ENCODE data around the gene ABR.

DNA sequence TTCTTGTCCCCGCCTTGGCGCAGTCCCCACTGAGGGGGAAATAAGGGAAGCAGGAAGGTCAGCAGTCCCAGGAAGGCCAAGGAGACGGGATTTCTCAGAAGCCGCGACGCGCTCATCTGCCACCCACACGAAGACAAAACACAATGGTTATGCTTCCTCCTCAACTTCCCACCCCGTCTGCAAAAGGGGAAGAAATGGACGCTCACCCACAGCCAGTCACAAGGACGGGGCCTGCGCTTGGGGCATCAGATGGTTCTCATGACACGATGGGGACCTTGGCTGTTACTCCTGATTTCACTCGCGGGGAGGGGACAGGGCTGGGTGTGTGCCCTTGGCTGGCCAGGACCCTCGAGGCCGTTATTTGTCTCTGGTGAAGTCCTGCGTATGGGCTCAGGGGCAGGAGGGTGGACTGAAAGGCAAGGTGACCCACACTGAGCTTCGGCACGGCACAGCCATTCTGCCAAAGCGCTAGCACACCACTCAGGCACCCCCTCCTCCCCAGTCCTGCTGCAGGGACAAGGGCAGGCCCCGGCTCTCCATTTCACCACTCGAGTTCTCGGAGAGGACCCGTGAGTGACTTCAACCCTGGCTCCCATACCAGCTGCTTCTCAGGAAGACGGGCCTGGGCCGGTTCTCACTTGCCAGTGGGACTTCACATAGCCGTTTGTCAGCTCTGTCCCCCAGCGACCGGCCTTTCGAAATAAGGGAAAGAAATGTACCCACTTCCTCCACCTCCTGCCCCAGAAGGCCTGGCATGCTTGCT is 84.5 kb downstream of the ABR start:
- TF ChIP-seq, protein P1, sequence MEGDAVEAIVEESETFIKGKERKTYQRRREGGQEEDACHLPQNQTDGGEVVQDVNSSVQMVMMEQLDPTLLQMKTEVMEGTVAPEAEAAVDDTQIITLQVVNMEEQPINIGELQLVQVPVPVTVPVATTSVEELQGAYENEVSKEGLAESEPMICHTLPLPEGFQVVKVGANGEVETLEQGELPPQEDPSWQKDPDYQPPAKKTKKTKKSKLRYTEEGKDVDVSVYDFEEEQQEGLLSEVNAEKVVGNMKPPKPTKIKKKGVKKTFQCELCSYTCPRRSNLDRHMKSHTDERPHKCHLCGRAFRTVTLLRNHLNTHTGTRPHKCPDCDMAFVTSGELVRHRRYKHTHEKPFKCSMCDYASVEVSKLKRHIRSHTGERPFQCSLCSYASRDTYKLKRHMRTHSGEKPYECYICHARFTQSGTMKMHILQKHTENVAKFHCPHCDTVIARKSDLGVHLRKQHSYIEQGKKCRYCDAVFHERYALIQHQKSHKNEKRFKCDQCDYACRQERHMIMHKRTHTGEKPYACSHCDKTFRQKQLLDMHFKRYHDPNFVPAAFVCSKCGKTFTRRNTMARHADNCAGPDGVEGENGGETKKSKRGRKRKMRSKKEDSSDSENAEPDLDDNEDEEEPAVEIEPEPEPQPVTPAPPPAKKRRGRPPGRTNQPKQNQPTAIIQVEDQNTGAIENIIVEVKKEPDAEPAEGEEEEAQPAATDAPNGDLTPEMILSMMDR (IDR thresholded peaks at IDR 0.05) = no peak
- no peak for TF ChIP-seq ZFX (IDR thresholded peaks at IDR 0.05; ENCODE audit: borderline replicate concordance)

Data from 22Rv1 (cell line).